Measurements from ENCODE around the gene CCDC197.

Gene CCDC197

DNA sequence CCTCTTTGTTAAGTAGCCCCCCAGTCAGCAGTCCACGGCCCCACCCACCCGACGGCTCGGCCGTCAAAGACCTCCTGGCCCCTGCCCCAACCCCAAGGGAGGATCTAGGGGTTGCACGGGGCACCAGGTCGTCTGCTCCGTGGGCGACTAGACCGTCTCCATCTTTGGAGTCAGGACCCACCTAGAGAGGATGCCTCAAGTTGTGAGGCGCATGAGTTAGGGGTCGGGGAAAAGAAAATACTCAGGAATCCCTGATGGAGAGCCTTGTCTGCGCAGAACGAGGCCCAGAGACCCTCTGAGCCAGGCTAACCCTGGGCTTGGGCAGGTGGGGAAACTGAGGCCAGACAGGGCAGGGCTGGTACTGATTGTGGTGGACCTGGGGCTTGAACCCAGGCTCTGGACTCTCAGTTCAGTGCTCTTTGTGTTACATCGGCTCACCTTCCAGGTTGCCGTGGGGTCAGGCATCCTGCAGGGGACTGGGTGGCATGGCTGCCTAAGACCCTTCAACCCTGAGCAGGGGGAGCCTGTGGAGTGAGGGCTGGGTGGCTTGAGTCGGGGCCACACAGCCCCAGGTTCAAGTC is 29.9 kb downstream of the CCDC197 start:
- Histone ChIP-seq H3K36me3 (ENCODE audit: control insufficient read depth in 2 of 2, insufficient read depth in 2 of 2, low read length in 2 of 2) (no peaks in the 10 kb centered on the region), H3K27ac (ENCODE audit: low read length) (no peak overlapping the region), H3K4me3 (ENCODE audit: low read length in 2 of 2) (peak overlapping the region; percentile 24 to 72), H3K9ac (ENCODE audit: low read length in 2 of 2) (no peak overlapping the region), H3K9me3 (ENCODE audit: control insufficient read depth in 2 of 2, low read length in 2 of 2) (no peaks in the 10 kb centered on the region), H3K4me1 (ENCODE audit: control insufficient read depth, insufficient read depth, low read length) (peaks cover 5% of the 10 kb centered on the region), H3K27me3 (ENCODE audit: control insufficient read depth in 1 of 2, insufficient read depth in 2 of 2, low read length in 2 of 2) (no peaks in the 10 kb centered on the region)

DNA sequence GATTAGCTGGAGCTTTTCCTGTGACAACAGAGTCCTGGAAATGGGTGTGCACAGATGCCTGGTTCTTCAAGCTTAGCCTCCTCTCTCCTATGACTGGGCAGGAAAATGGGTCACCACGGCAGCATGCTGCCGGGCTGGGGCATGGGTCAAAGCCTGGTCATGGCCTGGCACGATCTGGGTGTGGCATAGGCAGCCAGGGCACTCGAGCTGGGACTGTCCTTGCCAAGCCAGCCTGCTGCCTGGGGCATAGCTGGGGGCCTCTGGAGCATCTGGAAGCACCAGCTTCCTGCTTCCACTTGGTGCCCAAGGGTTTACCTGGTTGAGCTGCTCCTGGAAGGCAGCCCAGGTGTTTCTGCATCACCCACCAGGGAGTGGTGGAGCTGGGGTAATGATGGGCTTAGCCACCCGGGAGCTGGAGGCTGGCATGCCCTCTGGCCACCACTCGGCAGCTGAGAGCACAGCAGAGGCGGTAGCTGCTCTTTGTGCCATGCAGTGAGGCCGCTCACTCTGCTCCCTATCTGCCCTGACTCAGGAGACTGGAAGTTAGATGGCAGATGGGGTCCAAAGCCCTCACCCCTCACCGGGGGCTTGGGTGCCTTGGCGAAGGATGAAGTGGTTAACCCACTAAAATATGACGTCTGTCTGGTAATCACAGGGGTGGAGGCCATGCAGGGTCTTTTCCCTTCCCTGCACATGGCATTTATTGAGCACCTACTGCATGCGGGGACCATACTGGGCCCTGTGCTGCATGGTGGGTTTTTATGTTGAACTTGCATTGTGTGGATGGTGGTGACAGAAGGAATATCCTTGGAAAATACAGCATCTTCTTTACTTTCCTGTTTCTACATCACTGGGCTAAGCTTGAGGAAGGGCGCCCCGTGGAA is 30.7 kb downstream of the CCDC197 start:
- Histone ChIP-seq H3K27ac (ENCODE audit: low read length) (no peak overlapping the region), H3K4me3 (ENCODE audit: low read length in 2 of 2) (no peak overlapping the region), H3K4me1 (ENCODE audit: control insufficient read depth, insufficient read depth, low read length) (peaks cover 5% of the 10 kb centered on the region), H3K9ac (ENCODE audit: low read length in 2 of 2) (no peak overlapping the region), H3K9me3 (ENCODE audit: control insufficient read depth in 2 of 2, low read length in 2 of 2) (no peaks in the 10 kb centered on the region), H3K27me3 (ENCODE audit: control insufficient read depth in 1 of 2, insufficient read depth in 2 of 2, low read length in 2 of 2) (no peaks in the 10 kb centered on the region), H3K36me3 (ENCODE audit: control insufficient read depth in 2 of 2, insufficient read depth in 2 of 2, low read length in 2 of 2) (no peaks in the 10 kb centered on the region)

- Histone ChIP-seq H3K9ac (ENCODE audit: low read length in 2 of 2) (no peak overlapping the region), H3K27ac (ENCODE audit: low read length) (no peak overlapping the region), H3K9me3 (ENCODE audit: control insufficient read depth in 2 of 2, low read length in 2 of 2) (no peaks in the 10 kb centered on the region), H3K4me1 (ENCODE audit: control insufficient read depth, insufficient read depth, low read length) (peaks cover 5% of the 10 kb centered on the region), H3K36me3 (ENCODE audit: control insufficient read depth in 2 of 2, insufficient read depth in 2 of 2, low read length in 2 of 2) (no peaks in the 10 kb centered on the region), H3K4me3 (ENCODE audit: low read length in 2 of 2) (no peak overlapping the region), H3K27me3 (ENCODE audit: control insufficient read depth in 1 of 2, insufficient read depth in 2 of 2, low read length in 2 of 2) (no peaks in the 10 kb centered on the region)
Observed at GRCh38 chr14:94028450-94028826, 31.3 kb downstream of the CCDC197 start.

DNA sequence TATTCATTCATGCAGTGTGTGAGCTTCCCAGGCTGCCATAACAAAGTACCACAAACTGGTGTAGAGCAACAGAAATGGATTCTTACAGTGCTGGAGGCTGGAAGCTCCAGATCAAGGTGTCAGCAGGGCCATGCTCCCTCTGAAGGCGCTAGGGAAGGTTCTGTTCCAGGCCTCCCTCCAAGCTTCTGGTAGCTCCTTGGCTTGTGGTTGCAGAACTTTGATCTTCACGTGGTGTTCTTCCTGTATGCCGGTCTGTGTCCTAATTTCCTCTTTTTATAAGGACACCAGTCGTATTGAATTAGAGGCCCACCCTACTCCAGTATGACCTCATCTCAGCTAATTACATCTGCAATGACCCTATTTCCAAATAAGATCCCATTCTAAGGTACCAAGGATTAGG is 32.2 kb downstream of the CCDC197 start:
- H3K36me3 ChIP-seq (ENCODE audit: control insufficient read depth in 2 of 2, insufficient read depth in 2 of 2, low read length in 2 of 2) = no peaks in the 10 kb centered on the region
- H3K9me3 ChIP-seq (ENCODE audit: control insufficient read depth in 2 of 2, low read length in 2 of 2) = no peaks in the 10 kb centered on the region
- no peak overlapping the region for H3K4me3 ChIP-seq (ENCODE audit: low read length in 2 of 2)
- no peaks in the 10 kb centered on the region for H3K27me3 ChIP-seq (ENCODE audit: control insufficient read depth in 1 of 2, insufficient read depth in 2 of 2, low read length in 2 of 2)
- peaks cover 5% of the 10 kb centered on the region for H3K4me1 ChIP-seq (ENCODE audit: control insufficient read depth, insufficient read depth, low read length)
- no peak overlapping the region for H3K27ac ChIP-seq (ENCODE audit: low read length)
- no peak overlapping the region for H3K9ac ChIP-seq (ENCODE audit: low read length in 2 of 2)

DNA sequence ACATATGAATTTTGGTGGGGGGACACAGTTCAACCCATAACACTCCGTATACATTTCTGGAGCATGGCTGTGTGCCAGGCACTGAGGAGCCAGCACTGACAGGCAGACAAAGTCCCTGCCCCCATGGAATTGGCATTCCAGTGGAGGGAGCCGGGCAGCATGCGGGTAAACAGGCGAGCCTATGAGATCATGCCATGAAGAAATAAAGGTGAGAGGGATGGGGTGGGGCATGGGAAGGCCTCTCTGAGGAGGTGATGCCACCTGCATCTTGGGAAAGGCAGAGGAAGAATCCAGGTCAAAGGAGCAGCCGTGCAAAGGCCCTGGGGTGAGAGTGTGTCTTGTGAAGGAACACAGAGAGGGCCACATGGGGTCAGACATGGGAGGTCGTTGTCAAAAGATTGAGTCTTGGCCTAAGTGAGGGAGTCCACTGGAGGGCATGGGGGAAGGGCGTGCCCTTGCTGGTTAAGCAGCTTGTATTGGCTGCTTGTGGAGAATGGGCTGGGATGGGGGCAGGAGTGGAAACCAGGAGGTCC is 32.6 kb downstream of the CCDC197 start:
- Histone ChIP-seq H3K36me3 (ENCODE audit: control insufficient read depth in 2 of 2, insufficient read depth in 2 of 2, low read length in 2 of 2) (no peaks in the 10 kb centered on the region), H3K27me3 (ENCODE audit: control insufficient read depth in 1 of 2, insufficient read depth in 2 of 2, low read length in 2 of 2) (no peaks in the 10 kb centered on the region), H3K4me3 (ENCODE audit: low read length in 2 of 2) (no peak overlapping the region), H3K9me3 (ENCODE audit: control insufficient read depth in 2 of 2, low read length in 2 of 2) (no peaks in the 10 kb centered on the region), H3K27ac (ENCODE audit: low read length) (no peak overlapping the region), H3K4me1 (ENCODE audit: control insufficient read depth, insufficient read depth, low read length) (peaks cover 5% of the 10 kb centered on the region), H3K9ac (ENCODE audit: low read length in 2 of 2) (no peak overlapping the region)

GRCh38 chr14:94030571-94030970 is 33.5 kb downstream of the CCDC197 start:
- no peak overlapping the region for H3K9ac ChIP-seq (ENCODE audit: low read length in 2 of 2)
- no peaks in the 10 kb centered on the region for H3K27me3 ChIP-seq (ENCODE audit: control insufficient read depth in 1 of 2, insufficient read depth in 2 of 2, low read length in 2 of 2)

GRCh38 chr14:94031161-94031882 is 34.2 kb downstream of the CCDC197 start:
- no peak overlapping the region for H3K4me3 ChIP-seq (ENCODE audit: low read length in 2 of 2)
- peaks cover 5% of the 10 kb centered on the region for H3K4me1 ChIP-seq (ENCODE audit: control insufficient read depth, insufficient read depth, low read length)
- H3K9me3 ChIP-seq (ENCODE audit: control insufficient read depth in 2 of 2, low read length in 2 of 2) = no peaks in the 10 kb centered on the region
- H3K27me3 ChIP-seq (ENCODE audit: control insufficient read depth in 1 of 2, insufficient read depth in 2 of 2, low read length in 2 of 2) = no peaks in the 10 kb centered on the region
- H3K27ac ChIP-seq (ENCODE audit: low read length) = no peak overlapping the region
- H3K36me3 ChIP-seq (ENCODE audit: control insufficient read depth in 2 of 2, insufficient read depth in 2 of 2, low read length in 2 of 2) = no peaks in the 10 kb centered on the region
- H3K9ac ChIP-seq (ENCODE audit: low read length in 2 of 2) = no peak overlapping the region

More at GRCh38 chr14:94030571-94030970, 33.5 kb downstream of the CCDC197 start:
- Histone ChIP-seq H3K4me1 (ENCODE audit: control insufficient read depth, insufficient read depth, low read length) (peaks cover 5% of the 10 kb centered on the region), H3K4me3 (ENCODE audit: low read length in 2 of 2) (no peak overlapping the region), H3K9me3 (ENCODE audit: control insufficient read depth in 2 of 2, low read length in 2 of 2) (no peaks in the 10 kb centered on the region), H3K27ac (ENCODE audit: low read length) (no peak overlapping the region), H3K36me3 (ENCODE audit: control insufficient read depth in 2 of 2, insufficient read depth in 2 of 2, low read length in 2 of 2) (no peaks in the 10 kb centered on the region)

- no peaks in the 10 kb centered on the region for H3K27me3 ChIP-seq (ENCODE audit: control insufficient read depth in 1 of 2, insufficient read depth in 2 of 2, low read length in 2 of 2)
- no peak overlapping the region for H3K4me3 ChIP-seq (ENCODE audit: low read length in 2 of 2)
- H3K9me3 ChIP-seq (ENCODE audit: control insufficient read depth in 2 of 2, low read length in 2 of 2) = no peaks in the 10 kb centered on the region
- H3K27ac ChIP-seq (ENCODE audit: low read length) = no peak overlapping the region
- H3K9ac ChIP-seq (ENCODE audit: low read length in 2 of 2) = no peak overlapping the region
- no peaks in the 10 kb centered on the region for H3K36me3 ChIP-seq (ENCODE audit: control insufficient read depth in 2 of 2, insufficient read depth in 2 of 2, low read length in 2 of 2)
- peaks cover 6% of the 10 kb centered on the region for H3K4me1 ChIP-seq (ENCODE audit: control insufficient read depth, insufficient read depth, low read length)
Observed at GRCh38 chr14:94031883-94032279, 34.8 kb downstream of the CCDC197 start.

DNA sequence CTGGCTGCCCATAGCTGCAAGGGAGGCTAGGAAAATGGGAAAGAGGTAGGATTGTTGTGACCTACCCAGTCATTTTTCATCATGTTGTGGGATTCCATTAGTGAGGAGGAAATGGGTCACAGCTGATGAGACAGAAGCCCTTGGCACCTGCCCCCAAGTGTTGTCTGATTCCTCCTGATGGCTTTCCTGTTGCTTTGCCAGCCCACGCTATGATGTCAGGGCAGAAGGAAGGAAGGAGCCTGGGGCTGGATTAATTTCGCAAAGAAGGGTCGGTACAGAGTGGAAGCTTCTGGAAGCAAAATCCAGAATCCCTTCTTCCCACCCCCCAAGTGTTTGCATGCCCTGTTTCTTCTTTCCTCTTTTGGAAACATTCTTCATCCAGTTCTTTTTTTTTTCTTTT is 37.8 kb downstream of the CCDC197 start:
- H3K4me1 ChIP-seq (ENCODE audit: control insufficient read depth, insufficient read depth, low read length) = peaks cover 2% of the 10 kb centered on the region
- H3K9me3 ChIP-seq (ENCODE audit: control insufficient read depth in 2 of 2, low read length in 2 of 2) = no peaks in the 10 kb centered on the region
- no peaks in the 10 kb centered on the region for H3K27me3 ChIP-seq (ENCODE audit: control insufficient read depth in 1 of 2, insufficient read depth in 2 of 2, low read length in 2 of 2)
- H3K36me3 ChIP-seq (ENCODE audit: control insufficient read depth in 2 of 2, insufficient read depth in 2 of 2, low read length in 2 of 2) = no peaks in the 10 kb centered on the region
- H3K9ac ChIP-seq (ENCODE audit: low read length in 2 of 2) = no peak overlapping the region
- no peak overlapping the region for H3K4me3 ChIP-seq (ENCODE audit: low read length in 2 of 2)
- no peak overlapping the region for H3K27ac ChIP-seq (ENCODE audit: low read length)

DNA sequence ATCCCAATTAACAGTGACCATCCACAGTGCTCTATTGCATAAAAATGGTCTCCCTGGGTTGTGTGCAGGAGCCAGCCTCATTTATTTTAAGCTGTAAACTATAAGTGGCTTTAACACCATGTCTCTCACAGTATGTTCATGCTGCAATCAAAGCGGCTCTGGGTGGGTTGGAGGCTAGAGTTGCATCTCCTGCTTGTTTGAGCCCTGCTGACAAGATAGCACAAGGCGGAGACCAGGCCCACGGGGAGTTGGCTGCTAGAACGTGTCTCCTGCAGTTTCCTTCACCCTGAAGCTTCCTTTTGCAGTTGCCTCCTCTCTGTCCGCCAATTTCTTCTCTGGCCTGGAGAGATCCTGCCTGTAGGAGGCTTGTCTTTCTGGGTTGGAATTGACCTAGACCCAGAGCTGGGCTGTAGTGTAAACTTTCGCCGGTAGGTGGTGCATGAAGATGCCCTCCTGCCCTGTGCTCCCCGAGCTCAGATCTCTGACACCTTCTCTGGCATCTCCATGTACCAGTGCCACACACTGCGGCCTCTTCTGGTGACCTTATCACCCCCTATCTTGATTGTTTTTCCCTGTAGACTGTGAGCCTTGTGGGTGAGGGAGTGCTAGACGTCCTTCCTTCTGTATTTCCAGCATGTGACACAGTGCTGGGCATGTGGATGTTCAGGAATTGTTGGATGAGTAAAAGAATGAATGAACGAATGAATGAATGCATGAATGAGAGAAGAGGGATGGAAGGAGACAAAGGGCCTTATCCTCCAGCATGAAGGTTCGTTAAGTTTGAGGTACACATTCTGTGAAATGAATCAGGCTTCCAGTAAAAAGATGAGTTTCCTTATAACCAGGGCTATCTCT is 39.4 kb downstream of the CCDC197 start:
- H3K4me1 ChIP-seq (ENCODE audit: control insufficient read depth, insufficient read depth, low read length) = peaks cover 4% of the 10 kb centered on the region
- no peak overlapping the region for H3K9ac ChIP-seq (ENCODE audit: low read length in 2 of 2)
- H3K27me3 ChIP-seq (ENCODE audit: control insufficient read depth in 1 of 2, insufficient read depth in 2 of 2, low read length in 2 of 2) = no peaks in the 10 kb centered on the region
- no peaks in the 10 kb centered on the region for H3K9me3 ChIP-seq (ENCODE audit: control insufficient read depth in 2 of 2, low read length in 2 of 2)
- no peak overlapping the region for H3K4me3 ChIP-seq (ENCODE audit: low read length in 2 of 2)
- no peak overlapping the region for H3K27ac ChIP-seq (ENCODE audit: low read length)
- H3K36me3 ChIP-seq (ENCODE audit: control insufficient read depth in 2 of 2, insufficient read depth in 2 of 2, low read length in 2 of 2) = no peaks in the 10 kb centered on the region

Data from stomach smooth muscle (tissue), 2 donors.